Dendritic cell treated with granulocyte-macrophage colony-stimulating factor and Interleukin-4, amounts not matched to agents 40 ng/mL and 50 ng/mL, for 4 days (primary cell): ENCODE measurements around the gene ACVR2B.

Experiments used
- H3K27ac Mint-ChIP-seq: one replicate; pipeline ENCODE4 v1.8.0; 2022; ENCODE audit warnings: mild to moderate bottlenecking, mixed read lengths
- H3K27me3 Mint-ChIP-seq: one replicate; pipeline ENCODE4 v1.8.0; 2022; ENCODE audit warnings: mild to moderate bottlenecking, mixed read lengths
- H3K36me3 Mint-ChIP-seq: one replicate; pipeline ENCODE4 v1.8.0; 2022; ENCODE audit warnings: low read depth, mixed read lengths
- H3K4me1 Mint-ChIP-seq: one replicate; pipeline ENCODE4 v1.8.0; 2022; ENCODE audit warnings: low read depth, mixed read lengths
- H3K4me3 Mint-ChIP-seq: one replicate; pipeline ENCODE4 v1.8.0; 2022; ENCODE audit warnings: mild to moderate bottlenecking, moderate library complexity, mixed read lengths
- H3K9me3 Mint-ChIP-seq: one replicate; pipeline ENCODE4 v1.8.0; 2022; ENCODE audit warnings: mixed read lengths
- intact Hi-C: fragments of 100-400 bp; cut with micrococcal nuclease; formaldehyde crosslinking; loops from one replicate; pipeline ENCODE4 v1.15.0; 2022

The ACVR2B gene

GRCh38 chr3:38515367-38515766 lies 61.7 kb downstream of the ACVR2B start:
- intact Hi-C loops = no loop called here
- no peaks in the 10 kb centered on the region for H3K27me3 Mint-ChIP-seq
- H3K27ac Mint-ChIP-seq = no peak overlapping the region
- H3K9me3 Mint-ChIP-seq = no peaks in the 10 kb centered on the region
- H3K4me3 Mint-ChIP-seq = no peak overlapping the region
- peaks cover 40% of the 10 kb centered on the region for H3K36me3 Mint-ChIP-seq
- H3K4me1 Mint-ChIP-seq = no peaks in the 10 kb centered on the region

GRCh38 chr3:38516669-38517068 lies 63.0 kb downstream of the ACVR2B start:
- intact Hi-C loops = no loop called here
- Mint-ChIP-seq H3K9me3 (no peaks in the 10 kb centered on the region), H3K4me3 (no peak overlapping the region), H3K36me3 (peaks cover 40% of the 10 kb centered on the region), H3K27me3 (no peaks in the 10 kb centered on the region), H3K4me1 (no peaks in the 10 kb centered on the region), H3K27ac (no peak overlapping the region)

- Mint-ChIP-seq H3K36me3 (peaks cover 51% of the 10 kb centered on the region), H3K4me3 (no peak overlapping the region), H3K27me3 (no peaks in the 10 kb centered on the region), H3K9me3 (no peaks in the 10 kb centered on the region), H3K27ac (no peak overlapping the region), H3K4me1 (no peaks in the 10 kb centered on the region)
- intact Hi-C loops = no loop called here
Measured at GRCh38 chr3:38519000-38519399, 65.3 kb downstream of the ACVR2B start.

GRCh38 chr3:38519651-38520050 lies 66.0 kb downstream of the ACVR2B start:
- intact Hi-C loops = no loop called here
- no peak overlapping the region for H3K4me3 Mint-ChIP-seq
- no peaks in the 10 kb centered on the region for H3K4me1 Mint-ChIP-seq
- no peaks in the 10 kb centered on the region for H3K9me3 Mint-ChIP-seq
- H3K27ac Mint-ChIP-seq = no peak overlapping the region
- H3K36me3 Mint-ChIP-seq = peaks cover 53% of the 10 kb centered on the region
- H3K27me3 Mint-ChIP-seq = no peaks in the 10 kb centered on the region

- intact Hi-C loops = loop anchor here (1.0 kb wide), 2 partner anchors 130 to 479 kb away; no protein-coding TSS in a partner anchor
- Mint-ChIP-seq H3K27me3 (no peaks in the 10 kb centered on the region), H3K9me3 (no peaks in the 10 kb centered on the region), H3K4me1 (no peaks in the 10 kb centered on the region), H3K4me3 (no peak overlapping the region), H3K36me3 (peaks cover 60% of the 10 kb centered on the region), H3K27ac (no peak overlapping the region)
Measured at GRCh38 chr3:38521391-38521987, 67.8 kb downstream of the ACVR2B start.

GRCh38 chr3:38522002-38522401 lies 68.3 kb downstream of the ACVR2B start:
- no peak overlapping the region for H3K4me3 Mint-ChIP-seq
- H3K9me3 Mint-ChIP-seq = no peaks in the 10 kb centered on the region
- H3K27ac Mint-ChIP-seq = no peak overlapping the region
- no peaks in the 10 kb centered on the region for H3K27me3 Mint-ChIP-seq
- peaks cover 60% of the 10 kb centered on the region for H3K36me3 Mint-ChIP-seq
- no peaks in the 10 kb centered on the region for H3K4me1 Mint-ChIP-seq
- intact Hi-C loops = no loop called here

GRCh38 chr3:38524141-38524739 lies 70.5 kb downstream of the ACVR2B start:
- H3K36me3 Mint-ChIP-seq = peaks cover 66% of the 10 kb centered on the region
- no peaks in the 10 kb centered on the region for H3K9me3 Mint-ChIP-seq

GRCh38 chr3:38526792-38527191 lies 73.1 kb downstream of the ACVR2B start:
- Mint-ChIP-seq H3K4me3 (no peak overlapping the region), H3K27me3 (no peaks in the 10 kb centered on the region), H3K4me1 (no peaks in the 10 kb centered on the region), H3K27ac (no peak overlapping the region), H3K9me3 (no peaks in the 10 kb centered on the region), H3K36me3 (peaks cover 65% of the 10 kb centered on the region)
- intact Hi-C loops = no loop called here

More at GRCh38 chr3:38524141-38524739, 70.5 kb downstream of the ACVR2B start:
- Mint-ChIP-seq H3K27me3 (no peaks in the 10 kb centered on the region), H3K4me1 (no peaks in the 10 kb centered on the region), H3K27ac (no peak overlapping the region), H3K4me3 (no peak overlapping the region)
- intact Hi-C loops = no loop called here

- Mint-ChIP-seq H3K4me3 (no peak overlapping the region), H3K36me3 (peaks cover 59% of the 10 kb centered on the region), H3K27ac (no peak overlapping the region), H3K4me1 (no peaks in the 10 kb centered on the region), H3K9me3 (no peaks in the 10 kb centered on the region), H3K27me3 (no peaks in the 10 kb centered on the region)
- intact Hi-C loops = no loop called here
Measured at GRCh38 chr3:38528457-38528856, 74.8 kb downstream of the ACVR2B start.

GRCh38 chr3:38532529-38532928 lies 78.8 kb downstream of the ACVR2B start:
- H3K4me1 Mint-ChIP-seq = no peaks in the 10 kb centered on the region
- no peaks in the 10 kb centered on the region for H3K27me3 Mint-ChIP-seq
- H3K9me3 Mint-ChIP-seq = no peaks in the 10 kb centered on the region
- no peak overlapping the region for H3K27ac Mint-ChIP-seq
- H3K4me3 Mint-ChIP-seq = no peak overlapping the region
- peaks cover 39% of the 10 kb centered on the region for H3K36me3 Mint-ChIP-seq
- intact Hi-C loops = no loop called here

- Mint-ChIP-seq H3K27ac (no peak overlapping the region), H3K9me3 (no peaks in the 10 kb centered on the region), H3K27me3 (no peaks in the 10 kb centered on the region), H3K36me3 (peaks cover 30% of the 10 kb centered on the region), H3K4me3 (no peak overlapping the region), H3K4me1 (no peaks in the 10 kb centered on the region)
- intact Hi-C loops = no loop called here
Measured at GRCh38 chr3:38533285-38533976, 79.7 kb downstream of the ACVR2B start.

- Mint-ChIP-seq H3K4me3 (no peak overlapping the region), H3K27ac (no peak overlapping the region), H3K27me3 (no peaks in the 10 kb centered on the region), H3K4me1 (no peaks in the 10 kb centered on the region), H3K36me3 (peaks cover 30% of the 10 kb centered on the region), H3K9me3 (no peaks in the 10 kb centered on the region)
- intact Hi-C loops = no loop called here
Measured at GRCh38 chr3:38534180-38534579, 80.5 kb downstream of the ACVR2B start.

GRCh38 chr3:38534604-38535003 lies 80.9 kb downstream of the ACVR2B start:
- no peaks in the 10 kb centered on the region for H3K27me3 Mint-ChIP-seq
- H3K36me3 Mint-ChIP-seq = peaks cover 30% of the 10 kb centered on the region
- H3K4me3 Mint-ChIP-seq = no peak overlapping the region
- no peak overlapping the region for H3K27ac Mint-ChIP-seq
- no peaks in the 10 kb centered on the region for H3K9me3 Mint-ChIP-seq
- intact Hi-C loops = no loop called here
- H3K4me1 Mint-ChIP-seq = no peaks in the 10 kb centered on the region

GRCh38 chr3:38536671-38537070 lies 83.0 kb downstream of the ACVR2B start:
- Mint-ChIP-seq H3K27ac (no peak overlapping the region), H3K27me3 (no peaks in the 10 kb centered on the region)

More at GRCh38 chr3:38536671-38537070, 83.0 kb downstream of the ACVR2B start:
- Mint-ChIP-seq H3K9me3 (no peaks in the 10 kb centered on the region), H3K4me3 (no peak overlapping the region), H3K36me3 (peaks cover 25% of the 10 kb centered on the region), H3K4me1 (no peaks in the 10 kb centered on the region)
- intact Hi-C loops = no loop called here
